Muscle layer of duodenum (tissue), 2 donors: ENCODE data around the gene KLHL25.
A peak's percentile ranks its signal among the peaks of the same experiment; 100 is the strongest.

Experiments used
- H3K27ac ChIP-seq: one replicate; pipeline ENCODE4 v1.7.0; 2013; ENCODE audit warnings: mild to moderate bottlenecking, low read length
- H3K27me3 ChIP-seq: one replicate; pipeline ENCODE4 v1.7.0; 2013; ENCODE audit warnings: low read depth, mild to moderate bottlenecking, control low read depth, low read length
- H3K36me3 ChIP-seq, 2 donors: one replicate each; pipeline ENCODE4 v1.7.0; 2013; ENCODE audit warnings: low read length in 2 of 2, control low read depth in 1 of 2, mild to moderate bottlenecking in 1 of 2; ENCODE audit not compliant: insufficient read depth in 2 of 2, control insufficient read depth in 1 of 2
- H3K4me1 ChIP-seq, 2 donors: one replicate each; pipeline ENCODE4 v1.7.0; 2013; ENCODE audit warnings: low read length in 2 of 2, mild to moderate bottlenecking in 2 of 2, control low read depth in 1 of 2, moderate library complexity in 1 of 2; ENCODE audit not compliant: insufficient read depth in 2 of 2, control insufficient read depth in 1 of 2
- H3K4me3 ChIP-seq, 2 donors: one replicate each; pipeline ENCODE4 v1.7.0; 2013; ENCODE audit warnings: low read length in 2 of 2, low read depth in 1 of 2, mild to moderate bottlenecking in 1 of 2
- H3K9me3 ChIP-seq, 2 donors: one replicate each; pipeline ENCODE4 v1.7.0; 2013; ENCODE audit warnings: low read length in 2 of 2, control low read depth in 1 of 2, mild to moderate bottlenecking in 1 of 2; ENCODE audit not compliant: control insufficient read depth in 1 of 2
- donor health status: healthy.

KLHL25 gene

DNA sequence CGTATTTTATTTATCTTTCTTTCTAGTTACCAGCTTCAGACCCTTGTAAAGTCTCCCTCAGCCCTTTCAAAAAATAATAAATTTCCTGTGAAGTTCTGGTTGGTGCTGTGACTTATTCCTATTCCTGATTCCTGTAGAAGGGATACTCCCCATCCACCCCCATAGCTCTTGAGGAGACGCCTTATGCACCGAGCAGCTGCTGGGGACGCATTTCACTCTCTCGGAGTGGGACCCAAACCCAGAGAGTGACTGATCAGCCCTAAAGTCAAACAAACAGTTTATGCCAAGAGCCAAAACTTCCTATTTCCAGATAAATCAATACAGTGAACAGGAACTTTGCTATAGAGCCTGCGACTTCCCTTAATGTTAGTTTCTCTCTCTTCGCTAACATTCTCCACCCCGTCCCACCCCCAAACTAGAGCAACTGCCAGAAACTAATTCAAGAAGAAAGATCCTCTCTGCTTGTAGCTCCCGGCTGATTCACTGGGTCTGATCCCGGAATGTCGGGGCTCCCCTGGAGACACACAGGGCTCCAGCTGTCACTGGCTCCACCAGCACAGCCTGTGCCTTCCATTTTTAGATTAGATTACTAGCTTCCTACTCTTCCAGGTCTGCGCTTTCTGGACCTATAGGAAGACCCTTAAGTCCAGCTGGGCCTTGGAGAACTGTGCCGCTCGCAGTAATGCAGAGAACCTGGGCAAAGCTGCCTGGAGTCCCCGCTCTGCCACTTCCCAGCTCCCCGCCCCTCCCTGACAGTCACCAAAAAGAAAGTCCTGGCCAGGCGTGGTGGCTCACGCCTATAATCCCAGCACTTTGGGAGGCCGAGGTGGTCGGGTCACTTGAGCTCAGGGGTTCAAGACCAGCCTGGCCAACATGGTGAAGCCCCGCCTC, 45.2 kb downstream of the KLHL25 start:
- Histone ChIP-seq H3K4me1 (peaks cover 0 to 36% of the 10 kb centered on the region in 2 donors), H3K36me3 (peaks cover 36 to 41% of the 10 kb centered on the region in 2 donors), H3K9me3 (no peaks in the 10 kb centered on the region), H3K27me3 (no peaks in the 10 kb centered on the region), H3K27ac (peak overlapping the region; percentile 60), H3K4me3 (peak overlapping the region; percentile 28 to 38)

DNA sequence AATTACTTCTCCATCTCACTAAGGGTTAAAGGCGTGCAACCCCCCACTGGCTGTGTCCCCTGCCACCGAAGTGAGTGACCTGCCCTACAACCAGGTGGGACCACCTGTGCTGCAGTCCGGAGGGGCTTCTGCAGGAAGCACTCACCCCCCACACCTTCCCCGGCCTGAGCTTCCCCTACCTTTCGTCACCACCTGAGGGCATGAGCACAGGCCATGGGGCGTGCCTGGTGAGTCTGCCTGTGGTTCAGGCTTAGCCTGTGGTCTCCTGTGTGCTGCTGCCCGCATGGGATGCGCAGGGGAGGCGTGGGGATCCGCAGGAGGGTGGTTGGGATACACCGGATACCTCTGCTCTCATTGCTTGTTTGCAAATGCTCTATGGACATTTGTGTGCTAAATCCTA, 46.0 kb downstream of the KLHL25 start:
- Histone ChIP-seq H3K4me1 (peaks cover 0 to 36% of the 10 kb centered on the region in 2 donors), H3K27me3 (no peaks in the 10 kb centered on the region), H3K9me3 (no peaks in the 10 kb centered on the region), H3K4me3 (no peak overlapping the region), H3K27ac (peak overlapping the region; percentile 60), H3K36me3 (peaks cover 44 to 48% of the 10 kb centered on the region in 2 donors)

DNA sequence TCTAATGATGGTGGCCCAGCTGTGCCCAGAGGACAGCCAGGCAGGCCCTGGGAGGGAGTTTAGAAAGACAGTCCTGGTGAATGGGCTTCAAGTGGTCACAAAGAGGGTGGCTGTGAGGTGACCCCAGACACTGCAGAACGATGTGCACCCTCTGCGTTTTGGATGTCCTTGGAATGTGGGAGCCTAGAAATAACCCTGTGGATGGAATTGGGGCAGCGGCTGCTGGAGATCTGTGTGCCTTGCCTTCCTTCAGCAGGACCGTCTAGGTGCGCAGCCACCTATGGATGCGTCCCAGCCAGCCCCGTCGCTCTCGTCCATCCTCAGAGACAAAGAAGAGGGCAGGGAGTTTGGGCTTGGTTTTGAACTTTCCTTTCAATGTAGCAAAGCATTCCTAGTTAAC, 46.5 kb downstream of the KLHL25 start:
- peaks cover 0 to 38% of the 10 kb centered on the region in 2 donors for H3K4me1 ChIP-seq
- no peaks in the 10 kb centered on the region for H3K9me3 ChIP-seq
- peak overlapping the region; percentile 60 for H3K27ac ChIP-seq
- H3K27me3 ChIP-seq = no peaks in the 10 kb centered on the region
- H3K4me3 ChIP-seq = no peak overlapping the region
- H3K36me3 ChIP-seq = peaks cover 49 to 54% of the 10 kb centered on the region in 2 donors

DNA sequence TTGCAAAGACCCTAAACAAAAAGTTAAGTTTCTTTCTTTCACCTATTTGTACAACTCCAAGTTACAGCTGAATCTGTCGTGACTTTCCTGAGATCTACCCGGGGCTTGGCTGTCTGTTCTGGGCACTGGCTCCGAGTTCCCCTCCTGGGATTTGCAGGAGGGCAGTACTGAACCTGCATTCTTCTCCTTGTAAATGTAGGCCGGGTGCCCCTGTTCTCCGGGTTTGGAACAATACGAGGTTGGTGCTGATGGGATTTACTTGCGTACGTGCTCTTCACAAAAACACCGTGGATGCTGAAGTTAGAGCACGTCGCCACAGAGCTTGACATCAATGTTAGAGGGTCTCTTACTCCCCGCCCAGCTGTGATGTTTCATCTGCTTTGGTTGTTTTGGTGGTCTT, 48.1 kb downstream of the KLHL25 start:
- Histone ChIP-seq H3K4me1 (peaks cover 0 to 42% of the 10 kb centered on the region in 2 donors), H3K27ac (no peak overlapping the region), H3K4me3 (no peak overlapping the region), H3K9me3 (no peaks in the 10 kb centered on the region), H3K27me3 (no peaks in the 10 kb centered on the region), H3K36me3 (peaks cover 60 to 67% of the 10 kb centered on the region in 2 donors)

DNA sequence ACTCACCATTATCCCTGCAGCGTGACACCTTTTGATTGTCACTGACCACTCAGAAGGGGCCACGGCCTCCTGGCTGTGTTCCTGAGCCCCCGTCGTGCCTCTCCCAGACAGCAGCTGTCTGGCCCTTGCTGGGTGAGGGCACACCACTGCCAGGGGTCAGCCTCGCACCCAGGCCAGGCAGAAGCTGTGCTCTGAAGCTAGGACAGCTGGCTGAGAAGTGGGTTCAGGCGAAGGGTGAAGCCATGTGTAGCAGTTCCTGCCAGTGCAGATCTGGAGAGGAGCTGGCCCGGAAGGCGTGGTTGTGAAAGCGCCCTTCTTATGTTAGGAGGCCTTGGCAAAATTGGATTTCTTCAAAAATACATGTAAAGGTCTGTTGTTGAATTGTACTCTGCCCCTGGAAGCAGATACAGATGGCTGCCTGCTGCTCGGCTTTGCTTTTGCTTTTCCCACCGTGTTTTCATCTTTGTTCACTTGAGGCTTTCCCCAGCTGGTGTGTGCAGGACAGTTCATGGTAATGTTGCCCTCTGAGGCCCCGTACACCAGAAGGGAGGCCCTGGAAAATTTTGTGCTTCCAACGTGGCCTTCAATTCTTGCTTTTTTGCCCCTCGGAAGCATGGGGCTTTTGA, 49.1 kb downstream of the KLHL25 start:
- Histone ChIP-seq H3K27ac (no peak overlapping the region), H3K9me3 (no peaks in the 10 kb centered on the region), H3K27me3 (no peaks in the 10 kb centered on the region), H3K36me3 (peaks cover 70 to 74% of the 10 kb centered on the region in 2 donors), H3K4me1 (peaks cover 0 to 32% of the 10 kb centered on the region in 2 donors), H3K4me3 (no peak overlapping the region)

DNA sequence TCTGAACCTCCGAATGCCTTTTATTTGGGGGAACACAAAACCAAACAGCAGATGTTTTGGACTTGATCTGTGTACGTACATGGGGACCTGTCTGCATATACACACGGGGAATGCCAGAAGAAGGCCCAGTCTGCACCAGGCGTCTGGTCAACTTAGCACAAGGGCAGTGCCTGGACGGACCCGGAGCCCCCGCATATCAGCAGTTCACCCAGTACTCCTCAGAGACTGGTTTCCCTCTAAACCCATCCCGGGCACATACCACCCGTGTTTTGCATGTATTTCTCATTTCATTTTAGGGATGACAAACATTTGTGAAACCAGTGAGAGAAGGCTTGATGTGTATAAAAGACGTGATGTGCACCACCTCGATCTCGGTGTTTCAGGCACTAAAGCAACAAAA, 49.7 kb downstream of the KLHL25 start:
- Histone ChIP-seq H3K27ac (no peak overlapping the region), H3K4me1 (peaks cover 0 to 28% of the 10 kb centered on the region in 2 donors), H3K36me3 (peaks cover 72 to 80% of the 10 kb centered on the region in 2 donors), H3K9me3 (no peaks in the 10 kb centered on the region), H3K4me3 (no peak overlapping the region), H3K27me3 (no peaks in the 10 kb centered on the region)

- Histone ChIP-seq H3K36me3 (peaks cover 72 to 82% of the 10 kb centered on the region in 2 donors), H3K9me3 (no peaks in the 10 kb centered on the region), H3K27me3 (no peaks in the 10 kb centered on the region), H3K27ac (no peak overlapping the region), H3K4me1 (peaks cover 0 to 28% of the 10 kb centered on the region in 2 donors), H3K4me3 (no peak overlapping the region)
Measured at GRCh38 chr15:85744579-85744978, 50.1 kb downstream of the KLHL25 start.

DNA sequence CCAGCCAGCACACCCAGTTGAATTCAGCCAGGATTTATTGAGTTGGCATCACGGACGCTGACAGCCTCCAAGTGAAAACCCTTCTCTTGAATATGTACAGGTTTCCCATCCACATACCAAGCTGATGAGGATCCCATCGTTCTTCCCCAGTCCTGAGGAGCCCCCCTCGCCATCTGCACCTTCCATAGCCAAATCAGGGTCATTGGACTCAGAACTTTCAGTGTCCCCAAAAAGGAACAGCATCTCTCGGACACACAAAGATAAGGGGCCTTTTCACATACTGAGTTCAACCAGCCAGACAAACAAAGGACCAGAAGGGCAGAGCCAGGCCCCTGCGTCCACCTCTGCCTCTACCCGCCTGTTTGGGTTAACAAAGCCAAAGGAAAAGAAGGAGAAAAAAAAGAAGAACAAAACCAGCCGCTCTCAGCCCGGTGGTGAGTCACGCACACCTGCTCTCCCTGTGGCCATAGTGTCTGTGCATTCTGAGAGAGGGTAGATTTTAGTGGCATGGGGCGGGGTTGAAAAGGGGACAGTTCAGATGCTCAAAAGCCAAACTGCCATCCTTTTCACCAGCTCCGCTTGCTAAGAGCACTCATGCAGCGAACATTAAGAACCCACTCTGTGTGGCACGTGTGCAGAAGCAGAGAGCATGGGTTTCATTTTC, 51.2 kb downstream of the KLHL25 start:
- Histone ChIP-seq H3K36me3 (peaks cover 69 to 86% of the 10 kb centered on the region in 2 donors), H3K4me1 (peaks cover 0 to 23% of the 10 kb centered on the region in 2 donors), H3K4me3 (no peak overlapping the region), H3K9me3 (no peaks in the 10 kb centered on the region), H3K27ac (no peak overlapping the region), H3K27me3 (no peaks in the 10 kb centered on the region)

GRCh38 chr15:85742186-85742821, 52.4 kb downstream of the KLHL25 start:
- H3K9me3 ChIP-seq = no peaks in the 10 kb centered on the region
- H3K36me3 ChIP-seq = peaks cover 71 to 78% of the 10 kb centered on the region in 2 donors
- no peak overlapping the region for H3K27ac ChIP-seq
- no peaks in the 10 kb centered on the region for H3K27me3 ChIP-seq
- no peak overlapping the region for H3K4me3 ChIP-seq
- H3K4me1 ChIP-seq = peaks cover 0 to 18% of the 10 kb centered on the region in 2 donors

DNA sequence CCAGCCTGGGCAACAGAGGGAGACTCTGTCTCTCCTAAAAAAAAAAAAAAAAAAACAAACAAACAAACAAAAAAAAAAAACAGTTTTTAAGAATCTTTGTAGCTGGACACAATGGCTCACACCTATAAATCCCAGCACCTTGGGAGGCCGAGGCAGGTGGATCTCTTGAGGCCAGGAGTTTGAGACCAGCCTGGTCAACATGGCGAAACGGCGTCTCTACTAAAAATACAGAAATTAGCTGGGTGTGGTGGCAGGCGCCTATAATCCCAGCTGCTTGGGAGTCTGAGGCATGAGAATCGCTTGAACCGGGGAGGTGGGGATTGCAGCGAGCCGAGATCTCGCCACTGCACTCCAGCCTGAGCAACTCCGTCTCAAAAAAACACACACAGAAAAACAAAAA, 53.1 kb downstream of the KLHL25 start:
- Histone ChIP-seq H3K4me1 (peaks cover 0 to 18% of the 10 kb centered on the region in 2 donors), H3K27ac (no peak overlapping the region), H3K27me3 (no peaks in the 10 kb centered on the region), H3K36me3 (peaks cover 69 to 74% of the 10 kb centered on the region in 2 donors), H3K4me3 (no peak overlapping the region), H3K9me3 (no peaks in the 10 kb centered on the region)

GRCh38 chr15:85741021-85741421, 53.7 kb downstream of the KLHL25 start:
- peaks cover 0 to 18% of the 10 kb centered on the region in 2 donors for H3K4me1 ChIP-seq
- H3K9me3 ChIP-seq = no peaks in the 10 kb centered on the region
- H3K4me3 ChIP-seq = no peak overlapping the region
- no peak overlapping the region for H3K27ac ChIP-seq
- H3K36me3 ChIP-seq = peaks cover 69 to 70% of the 10 kb centered on the region in 2 donors
- H3K27me3 ChIP-seq = no peaks in the 10 kb centered on the region
